GM23338 (cell line): ENCODE data around the gene NLGN1. TPM values are rescaled to one million over a fixed set of nuclear protein-coding genes. Genes with fewer than 3 reads are reported as not detected.

Experiments
- ATAC-seq: fragments of 200-7000 bp; cut with Tn5 transposase; 3 replicates; pipeline ENCODE4 v1.9.1; 2020
- DNase-seq: peaks from one replicate; pipeline ENCODE4 v3.0.0-alpha.2; 2015; ENCODE audit warnings: low spot score
- H2AFZ ChIP-seq: fragments of 200-600 bp; sonication (generic); 2 replicates; pipeline ENCODE4 v1.8.0; 2016; ENCODE audit warnings: antibody characterized with exemption, mild to moderate bottlenecking, moderate library complexity
- H3F3A ChIP-seq: fragments of 200-600 bp; sonication (generic); replicated peaks from 2 replicates; pipeline ENCODE4 v1.8.0; 2017; ENCODE audit warnings: antibody characterized with exemption, mixed run types, low read depth
- H3K27ac ChIP-seq: fragments of 200-600 bp; sonication (generic); 2 replicates; pipeline ENCODE4 v1.6.1; 2016; ENCODE audit warnings: low read depth
- H3K27me3 ChIP-seq: fragments of 200-600 bp; sonication (generic); 2 replicates; pipeline ENCODE4 v1.8.0; 2016; ENCODE audit warnings: mild to moderate bottlenecking, mixed run types, moderate library complexity; ENCODE audit not compliant: insufficient read depth
- H3K36me3 ChIP-seq: fragments of 200-600 bp; sonication (generic); 2 replicates; pipeline ENCODE4 v1.8.0; 2016; ENCODE audit warnings: mild to moderate bottlenecking; ENCODE audit not compliant: insufficient read depth
- H3K4me1 ChIP-seq: fragments of 200-600 bp; sonication (generic); 2 replicates; pipeline ENCODE4 v1.8.0; 2016; ENCODE audit warnings: mild to moderate bottlenecking, moderate library complexity; ENCODE audit not compliant: insufficient read depth
- H3K4me2 ChIP-seq: fragments of 200-600 bp; sonication (generic); 2 replicates; pipeline ENCODE4 v1.7.1; 2017; ENCODE audit warnings: mixed run types
- H3K4me3 ChIP-seq: fragments of 200-600 bp; sonication (generic); 2 replicates; pipeline ENCODE4 v1.6.1; 2016; ENCODE audit warnings: mixed run types
- H3K79me2 ChIP-seq: fragments of 200-600 bp; sonication (generic); replicated peaks from 2 replicates; pipeline ENCODE4 v1.8.0; 2017; ENCODE audit warnings: mild to moderate bottlenecking; ENCODE audit not compliant: insufficient read depth
- H3K9me2 ChIP-seq: fragments of 200-600 bp; sonication (generic); 2 replicates; pipeline ENCODE4 v1.8.0; 2017; ENCODE audit not compliant: insufficient read depth
- H4K20me1 ChIP-seq: fragments of 200-600 bp; sonication (generic); replicated peaks from 2 replicates; pipeline ENCODE4 v1.8.0; 2017; ENCODE audit warnings: mild to moderate bottlenecking; ENCODE audit not compliant: insufficient read depth
- H3K27ac Mint-ChIP-seq: 2 replicates; pipeline ENCODE4 v1.8.0; 2020; ENCODE audit warnings: inconsistent platforms, mild to moderate bottlenecking, moderate library complexity, mixed read lengths
- H3K27me3 Mint-ChIP-seq: 3 replicates; pipeline ENCODE4 v1.8.0; 2022; ENCODE audit warnings: low read depth, mild to moderate bottlenecking, moderate library complexity, mixed read lengths, inconsistent platforms; ENCODE audit not compliant: insufficient read depth, poor library complexity
- H3K36me3 Mint-ChIP-seq: 3 replicates; pipeline ENCODE4 v1.8.0; 2021; ENCODE audit warnings: low read depth, mild to moderate bottlenecking, inconsistent platforms, moderate library complexity, mixed read lengths
- H3K4me1 Mint-ChIP-seq: 3 replicates; pipeline ENCODE4 v1.8.0; 2020; ENCODE audit warnings: mild to moderate bottlenecking, inconsistent platforms, mixed read lengths
- H3K4me3 Mint-ChIP-seq: 3 replicates; pipeline ENCODE4 v1.8.0; 2021; ENCODE audit warnings: moderate library complexity, mild to moderate bottlenecking, inconsistent platforms, mixed read lengths
- H3K9me3 Mint-ChIP-seq: 3 replicates; pipeline ENCODE4 v1.8.0; 2020; ENCODE audit warnings: moderate library complexity, mild to moderate bottlenecking, inconsistent platforms, mixed read lengths
- CREB1 ChIP-seq: fragments of 250-450 bp; sonication (Bioruptor Pico); IDR thresholded peaks from 2 replicates; pipeline ENCODE4 v1.5.0; 2020; ENCODE audit warnings: low read depth, mild to moderate bottlenecking, moderate library complexity
- EZH2 ChIP-seq: fragments of 200-600 bp; sonication (generic); IDR thresholded peaks from one replicate; pipeline ENCODE4 v1.8.0; 2017; ENCODE audit warnings: antibody characterized with exemption, mild to moderate bottlenecking, low read depth; ENCODE audit not compliant: unreplicated experiment
- EZH2phosphoT487 ChIP-seq: fragments of 200-600 bp; sonication (generic); IDR thresholded peaks from one replicate; pipeline ENCODE4 v1.8.1; 2018; ENCODE audit warnings: antibody characterized with exemption; ENCODE audit not compliant: unreplicated experiment
- JUNB ChIP-seq: IDR thresholded peaks from one replicate; pipeline ENCODE4 v1.6.1; 2016; ENCODE audit warnings: antibody characterized with exemption; ENCODE audit not compliant: unreplicated experiment
- NANOG ChIP-seq: IDR thresholded peaks from 2 replicates; pipeline ENCODE4 v1.6.1; 2016; ENCODE audit warnings: antibody characterized with exemption, borderline replicate concordance
- POLR2AphosphoS5 ChIP-seq: IDR thresholded peaks from 2 replicates; pipeline ENCODE4 v1.6.1; 2016; ENCODE audit warnings: antibody characterized with exemption, low read depth
- STAT1 ChIP-seq: IDR thresholded peaks from one replicate; pipeline ENCODE4 v1.6.1; 2016; ENCODE audit warnings: antibody characterized with exemption; ENCODE audit not compliant: unreplicated experiment
- ZNF114 ChIP-seq: fragments of 250-450 bp; sonication (Bioruptor Pico); IDR thresholded peaks from 2 replicates; pipeline ENCODE4 v1.5.0; 2020; ENCODE audit warnings: mild to moderate bottlenecking, moderate library complexity
- polyA plus RNA-seq: library from polyadenylated mRNA; unstranded; fragments of >200 nt; fragmentation: Nextera tagmentation; extraction: Ambion mirVana; gene quantifications from 2 replicates; pipeline ENCODE4 v1.2.1, GENCODE V29; 2016
- total RNA-seq: library from RNA; depleted of rRNA; stranded (reverse); fragments of >200 nt; shearing (Covaris generic); gene quantifications from 2 replicates; pipeline ENCODE4 v1.2.3, GENCODE V29; 2014
- TF ChIP-seq, protein P1 (sequence below): IDR thresholded peaks from one replicate; pipeline ENCODE4 v1.6.1; 2018; ENCODE audit warnings: antibody characterized with exemption; ENCODE audit not compliant: unreplicated experiment
- TF ChIP-seq, protein P2 (sequence below): IDR thresholded peaks from 2 replicates; pipeline ENCODE4 v1.6.1; 2016; ENCODE audit warnings: antibody characterized with exemption

The NLGN1 gene
- total and polyA plus RNA-seq, 2 experiments from 2014 or later, result 6.5 to 18.6 TPM

DNA sequence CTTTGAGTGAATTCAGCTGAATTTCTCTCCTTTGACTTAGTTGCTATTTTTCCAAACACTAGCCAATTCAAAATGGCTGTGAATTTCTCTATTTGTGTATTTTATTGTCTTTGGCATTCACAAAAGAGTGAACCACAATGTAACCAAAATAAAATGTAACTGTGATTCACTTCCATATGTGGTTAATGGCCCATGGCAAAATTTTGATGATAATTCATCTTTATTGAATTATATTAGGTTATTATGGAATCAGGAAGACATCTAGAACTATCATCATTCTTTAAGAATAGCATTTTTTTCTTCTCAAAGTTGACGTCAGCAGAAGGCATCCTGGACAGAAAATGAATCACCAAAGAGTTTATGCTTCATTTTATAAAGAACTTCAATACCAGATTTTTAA is 756.3 kb downstream of the NLGN1 start:
- ATAC-seq, result no peak
- Mint-ChIP-seq H3K9me3 (no peaks in the 10 kb centered on the region), H3K4me3 (no peak overlapping the region), H3K4me1 (peaks cover 9% of the 10 kb centered on the region; the same call in 2 of the 3 replicates), H3K27me3 (no peaks in the 10 kb centered on the region), H3K36me3 (no peaks in the 10 kb centered on the region), H3K27ac (no peak overlapping the region)
- H3K4me1 ChIP-seq, result peaks cover 5% of the 10 kb centered on the region; the same call in 1 of the 2 replicates
- TF ChIP-seq ZNF114 (CRISPR knock-in tag), result no peak
- TF ChIP-seq, protein P1, sequence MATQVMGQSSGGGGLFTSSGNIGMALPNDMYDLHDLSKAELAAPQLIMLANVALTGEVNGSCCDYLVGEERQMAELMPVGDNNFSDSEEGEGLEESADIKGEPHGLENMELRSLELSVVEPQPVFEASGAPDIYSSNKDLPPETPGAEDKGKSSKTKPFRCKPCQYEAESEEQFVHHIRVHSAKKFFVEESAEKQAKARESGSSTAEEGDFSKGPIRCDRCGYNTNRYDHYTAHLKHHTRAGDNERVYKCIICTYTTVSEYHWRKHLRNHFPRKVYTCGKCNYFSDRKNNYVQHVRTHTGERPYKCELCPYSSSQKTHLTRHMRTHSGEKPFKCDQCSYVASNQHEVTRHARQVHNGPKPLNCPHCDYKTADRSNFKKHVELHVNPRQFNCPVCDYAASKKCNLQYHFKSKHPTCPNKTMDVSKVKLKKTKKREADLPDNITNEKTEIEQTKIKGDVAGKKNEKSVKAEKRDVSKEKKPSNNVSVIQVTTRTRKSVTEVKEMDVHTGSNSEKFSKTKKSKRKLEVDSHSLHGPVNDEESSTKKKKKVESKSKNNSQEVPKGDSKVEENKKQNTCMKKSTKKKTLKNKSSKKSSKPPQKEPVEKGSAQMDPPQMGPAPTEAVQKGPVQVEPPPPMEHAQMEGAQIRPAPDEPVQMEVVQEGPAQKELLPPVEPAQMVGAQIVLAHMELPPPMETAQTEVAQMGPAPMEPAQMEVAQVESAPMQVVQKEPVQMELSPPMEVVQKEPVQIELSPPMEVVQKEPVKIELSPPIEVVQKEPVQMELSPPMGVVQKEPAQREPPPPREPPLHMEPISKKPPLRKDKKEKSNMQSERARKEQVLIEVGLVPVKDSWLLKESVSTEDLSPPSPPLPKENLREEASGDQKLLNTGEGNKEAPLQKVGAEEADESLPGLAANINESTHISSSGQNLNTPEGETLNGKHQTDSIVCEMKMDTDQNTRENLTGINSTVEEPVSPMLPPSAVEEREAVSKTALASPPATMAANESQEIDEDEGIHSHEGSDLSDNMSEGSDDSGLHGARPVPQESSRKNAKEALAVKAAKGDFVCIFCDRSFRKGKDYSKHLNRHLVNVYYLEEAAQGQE, result no peak
- TF ChIP-seq, protein P2, sequence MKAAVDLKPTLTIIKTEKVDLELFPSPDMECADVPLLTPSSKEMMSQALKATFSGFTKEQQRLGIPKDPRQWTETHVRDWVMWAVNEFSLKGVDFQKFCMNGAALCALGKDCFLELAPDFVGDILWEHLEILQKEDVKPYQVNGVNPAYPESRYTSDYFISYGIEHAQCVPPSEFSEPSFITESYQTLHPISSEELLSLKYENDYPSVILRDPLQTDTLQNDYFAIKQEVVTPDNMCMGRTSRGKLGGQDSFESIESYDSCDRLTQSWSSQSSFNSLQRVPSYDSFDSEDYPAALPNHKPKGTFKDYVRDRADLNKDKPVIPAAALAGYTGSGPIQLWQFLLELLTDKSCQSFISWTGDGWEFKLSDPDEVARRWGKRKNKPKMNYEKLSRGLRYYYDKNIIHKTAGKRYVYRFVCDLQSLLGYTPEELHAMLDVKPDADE, result no peak
- H3K36me3 ChIP-seq, result no peaks in the 10 kb centered on the region
- no peaks in the 10 kb centered on the region for H4K20me1 ChIP-seq
- H3F3A ChIP-seq, result no peaks in the 10 kb centered on the region
- no peak overlapping the region for H3K4me2 ChIP-seq
- H3K27ac ChIP-seq, result no peak overlapping the region
- H3K9me2 ChIP-seq, result no peaks in the 10 kb centered on the region
- no peak overlapping the region for H3K4me3 ChIP-seq
- no peak for DNase-seq
- H3K27me3 ChIP-seq, result no peaks in the 10 kb centered on the region
- H3K79me2 ChIP-seq, result no peaks in the 10 kb centered on the region
- H2AFZ ChIP-seq, result no peak overlapping the region

DNA sequence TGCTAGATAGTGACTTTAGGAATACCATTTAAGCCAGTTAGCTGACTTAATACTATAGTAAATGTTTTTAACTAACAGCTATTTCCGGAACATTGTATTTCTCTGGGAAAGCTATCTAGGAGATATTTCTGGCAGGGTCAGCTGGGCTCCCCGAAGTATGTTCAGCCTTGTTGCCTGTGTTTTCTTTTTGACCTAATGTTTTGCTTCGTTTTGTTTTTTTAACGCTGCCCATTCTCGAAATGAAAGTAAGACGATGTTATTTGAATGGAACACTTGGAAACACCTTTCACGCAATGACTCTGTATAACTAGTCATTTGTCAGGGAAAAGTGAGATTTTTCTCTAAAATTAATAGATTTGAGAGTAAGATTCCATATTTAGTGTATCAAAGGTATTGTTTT is 758.7 kb downstream of the NLGN1 start:
- H3K4me3 Mint-ChIP-seq, result no peak overlapping the region
- no peaks in the 10 kb centered on the region for H3K27me3 Mint-ChIP-seq
- Histone ChIP-seq H3K4me1 (peaks cover 6% of the 10 kb centered on the region), H4K20me1 (no peaks in the 10 kb centered on the region), H3K36me3 (no peaks in the 10 kb centered on the region), H3K9me2 (no peaks in the 10 kb centered on the region), H2AFZ (no peak overlapping the region), H3K27me3 (no peaks in the 10 kb centered on the region), H3K27ac (no peak overlapping the region), H3K79me2 (no peaks in the 10 kb centered on the region), H3K4me2 (no peak overlapping the region), H3F3A (no peaks in the 10 kb centered on the region), H3K4me3 (no peak overlapping the region)
- H3K9me3 Mint-ChIP-seq, result no peaks in the 10 kb centered on the region; the same call in 2 of the 3 replicates
- ATAC-seq (no peak), DNase-seq (no peak)
- H3K4me1 Mint-ChIP-seq, result peaks cover 16% of the 10 kb centered on the region
- no peak overlapping the region for H3K27ac Mint-ChIP-seq
- no peaks in the 10 kb centered on the region for H3K36me3 Mint-ChIP-seq
- TF ChIP-seq STAT1, result no peak
- TF ChIP-seq CREB1 (CRISPR knock-in tag), result no peak
- no peak for TF ChIP-seq JUNB
- TF ChIP-seq POLR2AphosphoS5, result no peak
- no peak for TF ChIP-seq NANOG
- TF ChIP-seq, protein P1, result no peak
- TF ChIP-seq EZH2, result no peak
- TF ChIP-seq, protein P2, result no peak
- no peak for TF ChIP-seq EZH2phosphoT487
